ENCODE results near the gene DCAF12.

DNA sequence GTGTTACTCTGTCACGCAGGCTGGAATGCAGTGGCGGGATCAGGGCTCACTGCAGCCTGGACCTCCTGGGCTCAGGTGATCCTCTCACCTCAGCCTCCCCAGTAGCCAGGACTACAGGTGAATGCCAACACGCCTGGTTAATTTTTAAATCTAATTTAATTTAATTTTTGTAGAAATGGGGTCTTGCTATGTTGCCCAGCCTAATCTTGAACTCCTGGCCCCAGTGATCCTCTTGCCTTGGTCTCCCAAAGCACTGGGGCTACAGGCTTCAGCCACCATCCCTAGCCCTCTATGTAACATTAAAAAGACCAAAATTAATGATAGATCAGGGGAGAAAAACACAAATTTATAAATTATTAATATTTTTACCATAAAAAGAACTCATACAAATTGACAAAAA, 66.5 kb downstream of the DCAF12 start:
- TF ChIP-seq, protein P1, sequence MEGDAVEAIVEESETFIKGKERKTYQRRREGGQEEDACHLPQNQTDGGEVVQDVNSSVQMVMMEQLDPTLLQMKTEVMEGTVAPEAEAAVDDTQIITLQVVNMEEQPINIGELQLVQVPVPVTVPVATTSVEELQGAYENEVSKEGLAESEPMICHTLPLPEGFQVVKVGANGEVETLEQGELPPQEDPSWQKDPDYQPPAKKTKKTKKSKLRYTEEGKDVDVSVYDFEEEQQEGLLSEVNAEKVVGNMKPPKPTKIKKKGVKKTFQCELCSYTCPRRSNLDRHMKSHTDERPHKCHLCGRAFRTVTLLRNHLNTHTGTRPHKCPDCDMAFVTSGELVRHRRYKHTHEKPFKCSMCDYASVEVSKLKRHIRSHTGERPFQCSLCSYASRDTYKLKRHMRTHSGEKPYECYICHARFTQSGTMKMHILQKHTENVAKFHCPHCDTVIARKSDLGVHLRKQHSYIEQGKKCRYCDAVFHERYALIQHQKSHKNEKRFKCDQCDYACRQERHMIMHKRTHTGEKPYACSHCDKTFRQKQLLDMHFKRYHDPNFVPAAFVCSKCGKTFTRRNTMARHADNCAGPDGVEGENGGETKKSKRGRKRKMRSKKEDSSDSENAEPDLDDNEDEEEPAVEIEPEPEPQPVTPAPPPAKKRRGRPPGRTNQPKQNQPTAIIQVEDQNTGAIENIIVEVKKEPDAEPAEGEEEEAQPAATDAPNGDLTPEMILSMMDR (IDR thresholded peaks at IDR 0.05), result no peak
- TF ChIP-seq EZH2phosphoT487 (IDR thresholded peaks at IDR 0.05) (no peak), EZH2 (IDR thresholded peaks at IDR 0.05) (no peak)
